ENCODE results near the gene SGCD.

The SGCD gene

GRCh38 chr5:156399323-156399722 lies 72.4 kb downstream of the SGCD start:
- no peak for DNase-seq (ENCODE audit: low spot score)
- no peak for TF ChIP-seq CTCF (conservative IDR thresholded peaks at IDR 0.05; ENCODE audit: low read depth)
- CTCF ChIA-PET = no interaction called here
- no peak overlapping the region for H3K27ac ChIP-seq
- POLR2A ChIA-PET (ENCODE audit: low non-redundant PET) = no interaction called here

GRCh38 chr5:156400231-156400986 lies 73.4 kb downstream of the SGCD start:
- no peak for TF ChIP-seq CTCF (conservative IDR thresholded peaks at IDR 0.05; ENCODE audit: low read depth)
- ChIA-PET POLR2A (ENCODE audit: low non-redundant PET) (no interaction called here), CTCF (no interaction called here)
- no peak for DNase-seq (ENCODE audit: low spot score)
- no peak overlapping the region for H3K27ac ChIP-seq

- H3K27ac ChIP-seq = no peak overlapping the region
- CTCF ChIA-PET = interaction anchor here (0.6 kb wide), 1 partner anchor 39 kb away, joined by 5 read pairs; no protein-coding TSS in a partner anchor
- POLR2A ChIA-PET (ENCODE audit: low non-redundant PET) = no interaction called here
- no peak for DNase-seq (ENCODE audit: low spot score)
- no peak for TF ChIP-seq CTCF (conservative IDR thresholded peaks at IDR 0.05; ENCODE audit: low read depth)
Measured at GRCh38 chr5:156401804-156402203, 74.8 kb downstream of the SGCD start.

GRCh38 chr5:156402387-156402921 lies 75.5 kb downstream of the SGCD start:
- no peak overlapping the region for H3K27ac ChIP-seq
- DNase-seq (ENCODE audit: low spot score) = peak; percentile 46
- no peak for TF ChIP-seq CTCF (conservative IDR thresholded peaks at IDR 0.05; ENCODE audit: low read depth)
- POLR2A ChIA-PET (ENCODE audit: low non-redundant PET) = no interaction called here
- CTCF ChIA-PET = interaction anchor here (0.6 kb wide), 1 partner anchor 39 kb away, joined by 5 read pairs; no protein-coding TSS in a partner anchor

GRCh38 chr5:156405988-156406387 lies 79.0 kb downstream of the SGCD start:
- no peak overlapping the region for H3K27ac ChIP-seq
- ChIA-PET CTCF (interaction anchor here (0.8 kb wide), 1 partner anchor 569 kb away, joined by 7 read pairs; no protein-coding TSS in a partner anchor), POLR2A (ENCODE audit: low non-redundant PET) (no interaction called here)
- TF ChIP-seq CTCF (conservative IDR thresholded peaks at IDR 0.05; ENCODE audit: low read depth) = no peak
- no peak for DNase-seq (ENCODE audit: low spot score)

GRCh38 chr5:156407251-156407650 lies 80.3 kb downstream of the SGCD start:
- DNase-seq (ENCODE audit: low spot score) = no peak
- TF ChIP-seq CTCF (conservative IDR thresholded peaks at IDR 0.05; ENCODE audit: low read depth) = no peak
- POLR2A ChIA-PET (ENCODE audit: low non-redundant PET) = no interaction called here
- CTCF ChIA-PET = interaction anchor here (0.6 kb wide), 1 partner anchor 72 kb away, joined by 3 read pairs; no protein-coding TSS in a partner anchor
- no peak overlapping the region for H3K27ac ChIP-seq

All from RWPE1 (cell line).